Esophagus (tissue), 2 donors: Measurements from ENCODE around the gene FSTL5. TPM values are rescaled to one million over a fixed set of nuclear protein-coding genes. Genes with fewer than 3 reads are reported as not detected.
"Not testable (repeated sequence)": the region's sequence is repeated elsewhere in the genome, so short reads cannot be mapped to it uniquely, and the experiment has no call there.

Source experiments
- H3K27ac ChIP-seq, 2 donors: one replicate each; pipeline ENCODE4 v1.5.1; 2013; ENCODE audit warnings: low read depth in 2 of 2, mild to moderate bottlenecking in 2 of 2, inconsistent platforms in 1 of 2, low read length in 1 of 2, moderate library complexity in 1 of 2
- H3K27me3 ChIP-seq, 2 donors: one replicate each; pipeline ENCODE4 v1.6.1; 2013; ENCODE audit warnings: low read length in 2 of 2, control low read depth in 1 of 2, mild to moderate bottlenecking in 1 of 2; ENCODE audit not compliant: insufficient read depth in 2 of 2, control insufficient read depth in 1 of 2
- H3K36me3 ChIP-seq, 2 donors: one replicate each; pipeline ENCODE4 v1.6.1; 2013; ENCODE audit warnings: low read length in 1 of 2; ENCODE audit not compliant: control insufficient read depth in 2 of 2, insufficient read depth in 2 of 2
- H3K4me1 ChIP-seq, 2 donors: one replicate each; pipeline ENCODE4 v1.6.1; 2013; ENCODE audit warnings: low read length in 1 of 2; ENCODE audit not compliant: control insufficient read depth in 2 of 2, insufficient read depth in 2 of 2
- H3K4me3 ChIP-seq, 2 donors: one replicate each; pipeline ENCODE4 v1.5.1; 2013; ENCODE audit warnings: low read length in 2 of 2, mild to moderate bottlenecking in 2 of 2, low read depth in 1 of 2, moderate library complexity in 1 of 2
- H3K9me3 ChIP-seq, 2 donors: one replicate each; pipeline ENCODE4 v1.6.1; 2013; ENCODE audit warnings: mild to moderate bottlenecking in 2 of 2, low read depth in 1 of 2, low read length in 1 of 2, moderate library complexity in 1 of 2; ENCODE audit not compliant: control insufficient read depth in 2 of 2, insufficient read depth in 1 of 2
- WGBS, 2 donors: extraction: QIAGEN DNeasy Blood & Tissue Kit; methylation state at CpG; one replicate each; pipeline ENCODE4 v1.1.7; 2013; 5-methylcytosine and 5-hydroxymethylcytosine counted together
- polyA plus RNA-seq, 2 donors: library from polyadenylated mRNA; stranded (reverse); fragments of 200-250 nt; gene quantifications; one replicate each; pipeline ENCODE4 v1.2.3, GENCODE V29; 2013
- donor health status: healthy with polysubstance abuse.
- donor health status: Bipolar disorder and iron deficiency.

Gene FSTL5
- not detected for polyA plus RNA-seq

- Histone ChIP-seq H3K27me3 (no peaks in the 10 kb centered on the region), H3K9me3 (peaks cover 0 to 4% of the 10 kb centered on the region in 2 donors), H3K27ac (no peak within 1 kb of the TSS), H3K36me3 (no peaks in the 10 kb centered on the region), H3K4me1 (peaks cover 0 to 7% of the 10 kb centered on the region in 2 donors), H3K4me3 (peak within 1 kb of the TSS; percentile 3 to 32)
- WGBS, 2 donors, result 5 to 6% methylated on average over 39 of the region's 39 CpGs
Measured at GRCh38 chr4:162163892-162164759, at the start of gene FSTL5. Gene FSTL5, minus strand, starts transcription at chr4:162164000. Its CDS starts 52,604 bp downstream, at chr4:162111396.

GRCh38 chr4:162209706-162210105, 45.9 kb upstream of the FSTL5 start:
- Histone ChIP-seq H3K27ac (no peak overlapping the region), H3K36me3 (no peaks in the 10 kb centered on the region), H3K4me1 (no peaks in the 10 kb centered on the region), H3K4me3 (no peak overlapping the region), H3K27me3 (no peaks in the 10 kb centered on the region), H3K9me3 (no peaks in the 10 kb centered on the region)
- WGBS, 2 donors, result 71 to 78% methylated on average over 2 of the region's 2 CpGs

GRCh38 chr4:162203478-162203877, 39.7 kb upstream of the FSTL5 start:
- H3K27me3 ChIP-seq, H3K9me3 ChIP-seq, H3K4me1 ChIP-seq, H3K36me3 ChIP-seq, H3K4me3 ChIP-seq, H3K27ac ChIP-seq: not testable (repeated sequence)
- 97 to 99% methylated on average over 27 to 32 of the region's 32 CpGs for WGBS, 2 donors

- Histone ChIP-seq H3K27ac (no peak overlapping the region), H3K4me1 (no peaks in the 10 kb centered on the region), H3K9me3 (no peaks in the 10 kb centered on the region), H3K36me3 (no peaks in the 10 kb centered on the region), H3K4me3 (no peak overlapping the region), H3K27me3 (no peaks in the 10 kb centered on the region)
- 75 to 85% methylated on average over 2 of the region's 2 CpGs for WGBS, 2 donors
Measured at GRCh38 chr4:162201673-162202072, 37.9 kb upstream of the FSTL5 start.

GRCh38 chr4:162170509-162170908, 6.7 kb upstream of the FSTL5 start:
- Histone ChIP-seq H3K4me3 (no peak overlapping the region), H3K9me3 (no peaks in the 10 kb centered on the region), H3K36me3 (no peaks in the 10 kb centered on the region), H3K27ac (no peak overlapping the region), H3K27me3 (no peaks in the 10 kb centered on the region), H3K4me1 (no peaks in the 10 kb centered on the region)
- WGBS, 2 donors, result 47 to 50% methylated on average over 3 of the region's 3 CpGs

GRCh38 chr4:162164906-162165510, 1.2 kb upstream of the FSTL5 start:
- H3K27ac ChIP-seq, result no peak overlapping the region
- no peaks in the 10 kb centered on the region for H3K36me3 ChIP-seq
- H3K27me3 ChIP-seq, result no peaks in the 10 kb centered on the region
- peaks cover 0 to 4% of the 10 kb centered on the region in 2 donors for H3K9me3 ChIP-seq
- peaks cover 0 to 7% of the 10 kb centered on the region in 2 donors for H3K4me1 ChIP-seq
- no peak overlapping the region for H3K4me3 ChIP-seq

GRCh38 chr4:162162672-162163071, 1.1 kb downstream of the FSTL5 start:
- Histone ChIP-seq H3K4me1 (peaks cover 0 to 7% of the 10 kb centered on the region in 2 donors), H3K27me3 (no peaks in the 10 kb centered on the region), H3K4me3 (no peak overlapping the region), H3K27ac (no peak overlapping the region), H3K36me3 (no peaks in the 10 kb centered on the region), H3K9me3 (peaks cover 0 to 4% of the 10 kb centered on the region in 2 donors)
- WGBS, 2 donors, result 24 to 44% methylated on average over 2 of the region's 2 CpGs

GRCh38 chr4:162157241-162157640, 6.6 kb downstream of the FSTL5 start:
- Histone ChIP-seq H3K9me3 (no peaks in the 10 kb centered on the region), H3K36me3 (no peaks in the 10 kb centered on the region), H3K27ac (no peak overlapping the region), H3K4me1 (no peaks in the 10 kb centered on the region), H3K4me3 (no peak overlapping the region), H3K27me3 (no peaks in the 10 kb centered on the region)
- WGBS, 2 donors, result 69 to 76% methylated on average over 2 of the region's 2 CpGs

- no peaks in the 10 kb centered on the region for H3K9me3 ChIP-seq
- no peak overlapping the region for H3K4me3 ChIP-seq
- WGBS, 2 donors, result 67 to 71% methylated on average over 7 of the region's 7 CpGs
- no peaks in the 10 kb centered on the region for H3K4me1 ChIP-seq
- no peaks in the 10 kb centered on the region for H3K36me3 ChIP-seq
- H3K27ac ChIP-seq, result no peak overlapping the region
- no peaks in the 10 kb centered on the region for H3K27me3 ChIP-seq
Measured at GRCh38 chr4:162154862-162155540, 8.8 kb downstream of the FSTL5 start.
